Skin epidermis (tissue), 12 donors: ENCODE data around the gene ACVR1.

ENCODE experiments used
- H3K27ac ChIP-seq, 21 experiments: fragments of 200-600 bp; sonication (generic) in 11 of 21; one replicate each; pipeline ENCODE4 v1.5.0; 2020; ENCODE audit warnings: mild to moderate bottlenecking in 3 of 21, inconsistent platforms in 2 of 21, moderate library complexity in 2 of 21
- H3K4me3 ChIP-seq, 7 experiments: fragments of 200-600 bp; sonication (generic) in 2 of 7; one replicate each; pipeline ENCODE4 v1.5.0; 2020; ENCODE audit warnings: inconsistent platforms in 2 of 7, mild to moderate bottlenecking in 2 of 7, moderate library complexity in 1 of 7

ACVR1 gene

DNA sequence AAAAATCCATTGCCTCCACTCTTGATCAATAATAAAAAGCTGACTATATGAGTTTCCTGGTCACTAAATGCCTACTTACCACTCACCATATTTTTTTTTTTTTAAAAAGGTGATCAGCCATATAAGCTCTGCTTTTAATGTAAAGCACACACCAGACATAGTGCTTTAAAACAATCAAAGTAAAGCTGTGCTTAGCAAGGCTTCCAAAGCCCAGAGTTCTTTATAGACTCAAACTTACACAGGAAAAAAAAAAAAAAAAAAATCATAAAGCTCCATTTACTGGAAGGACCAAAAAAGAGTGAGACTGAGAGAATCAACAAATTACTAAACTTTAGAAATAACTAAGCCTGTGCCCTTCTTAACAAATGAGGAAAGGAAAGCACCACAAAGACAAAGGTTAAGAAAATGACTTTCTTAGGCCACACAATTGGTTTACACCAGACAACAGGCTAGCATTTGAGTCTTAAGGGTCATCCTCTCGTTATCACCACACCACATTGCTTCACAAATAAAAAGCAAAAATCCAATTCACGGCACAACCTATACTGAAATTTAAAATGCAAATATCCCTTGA lies 11.2 kb downstream of the ACVR1 start:
- Histone ChIP-seq H3K4me3 (no peak overlapping the region), H3K27ac (no peak overlapping the region)

DNA sequence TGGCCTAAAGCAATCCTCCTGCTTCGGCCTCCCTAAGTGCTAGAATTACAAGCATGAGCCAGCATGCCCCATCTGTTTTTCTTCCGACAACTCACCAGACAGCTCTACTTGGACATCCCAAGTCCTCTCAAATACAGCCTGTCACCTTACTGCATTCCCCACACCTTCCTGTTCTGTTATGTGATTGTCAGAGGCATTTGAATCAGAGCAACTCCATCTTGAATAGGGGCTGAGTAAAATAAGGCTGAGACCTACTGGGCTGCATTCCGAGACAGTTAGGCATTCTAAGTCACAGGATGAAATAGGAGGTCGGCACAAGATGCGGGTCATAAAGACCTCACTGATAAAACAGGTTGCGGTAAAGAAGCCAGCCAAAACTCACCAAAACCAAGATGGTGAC lies 17.3 kb downstream of the ACVR1 start:
- no peak overlapping the region for H3K27ac ChIP-seq

DNA sequence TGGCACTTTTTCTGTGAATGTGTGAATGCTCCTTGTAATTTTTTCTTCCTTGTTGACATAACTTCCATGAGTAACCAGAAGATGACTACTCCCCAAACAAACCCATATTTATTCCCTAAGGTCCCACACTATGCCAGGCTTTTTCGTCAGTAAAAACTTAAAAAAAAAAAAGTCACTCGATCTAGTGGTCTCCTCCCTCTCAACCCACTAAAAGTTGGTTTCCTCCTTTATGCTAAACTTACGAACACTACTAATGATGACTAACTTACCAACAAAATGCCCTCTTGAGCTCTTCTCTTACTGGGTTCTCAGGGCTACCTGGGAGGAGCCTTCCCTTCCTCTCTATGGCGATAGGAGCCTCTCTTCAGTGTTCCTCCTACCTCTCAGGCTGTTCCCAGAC lies 18.2 kb downstream of the ACVR1 start:
- peak overlapping the region in 1 of 21 experiments; percentile 21 for H3K27ac ChIP-seq
- no peak overlapping the region for H3K4me3 ChIP-seq

More for the DNA sequence above, 17.3 kb downstream of the ACVR1 start:
- H3K4me3 ChIP-seq: no peak overlapping the region

DNA sequence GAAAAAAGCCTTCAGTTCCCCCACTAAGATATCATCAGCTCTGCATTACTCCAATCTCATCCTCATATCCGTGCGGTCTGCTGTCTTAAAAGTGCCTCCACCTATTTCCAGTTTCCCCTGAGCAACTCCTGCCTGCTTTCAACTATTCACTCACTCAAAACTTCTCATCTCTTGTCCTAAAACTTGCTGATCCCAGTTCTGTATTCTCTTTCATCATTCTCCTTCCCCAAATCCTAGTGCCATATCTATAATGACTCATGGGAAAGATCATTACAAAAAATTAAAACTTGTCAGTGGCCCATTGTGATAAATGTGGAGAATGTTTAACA lies 20.0 kb downstream of the ACVR1 start:
- H3K27ac ChIP-seq: peak overlapping the region in 3 of 21 experiments; percentile 23 to 54 (median 37)
- H3K4me3 ChIP-seq: no peak overlapping the region

DNA sequence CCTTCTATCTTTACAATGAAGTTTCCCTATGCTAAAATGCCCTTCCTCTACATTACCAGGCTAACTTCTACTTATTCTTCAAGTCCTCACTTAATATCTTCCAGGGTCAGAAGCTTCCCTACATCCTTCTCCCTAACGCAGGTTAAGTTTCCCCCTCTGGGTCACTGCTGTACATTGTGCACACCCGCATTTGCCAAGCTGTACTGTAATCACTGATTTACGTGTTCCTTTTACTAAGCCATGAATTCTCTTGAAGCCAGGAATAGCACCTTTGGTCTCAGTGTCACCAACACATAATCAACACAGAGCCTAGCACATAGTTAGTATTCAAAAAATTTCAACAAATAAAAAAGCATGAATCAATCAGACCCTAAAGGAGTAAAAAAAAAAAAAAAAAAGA lies 22.3 kb downstream of the ACVR1 start:
- H3K4me3 ChIP-seq: no peak overlapping the region
- H3K27ac ChIP-seq: no peak overlapping the region

DNA sequence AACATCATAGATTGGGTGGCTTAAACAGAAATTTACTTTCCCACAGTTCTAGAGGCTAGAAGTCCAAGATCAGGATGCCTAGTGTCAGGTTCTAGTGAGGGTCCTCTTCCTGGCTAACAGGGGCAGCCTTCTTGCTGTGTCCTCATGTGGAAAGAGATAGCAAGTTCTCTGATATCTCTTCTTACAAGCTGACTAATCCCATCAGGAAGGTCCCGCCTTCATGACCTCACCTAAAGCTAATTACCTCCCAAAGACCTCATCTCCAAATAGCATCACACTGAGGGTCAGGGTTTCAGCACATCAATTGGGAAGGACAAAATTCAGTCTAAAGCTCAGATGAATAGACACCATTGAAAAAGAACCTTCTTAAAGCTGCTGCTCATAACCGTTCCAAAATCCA lies 22.9 kb downstream of the ACVR1 start:
- H3K27ac ChIP-seq: no peak overlapping the region
- no peak overlapping the region for H3K4me3 ChIP-seq

DNA sequence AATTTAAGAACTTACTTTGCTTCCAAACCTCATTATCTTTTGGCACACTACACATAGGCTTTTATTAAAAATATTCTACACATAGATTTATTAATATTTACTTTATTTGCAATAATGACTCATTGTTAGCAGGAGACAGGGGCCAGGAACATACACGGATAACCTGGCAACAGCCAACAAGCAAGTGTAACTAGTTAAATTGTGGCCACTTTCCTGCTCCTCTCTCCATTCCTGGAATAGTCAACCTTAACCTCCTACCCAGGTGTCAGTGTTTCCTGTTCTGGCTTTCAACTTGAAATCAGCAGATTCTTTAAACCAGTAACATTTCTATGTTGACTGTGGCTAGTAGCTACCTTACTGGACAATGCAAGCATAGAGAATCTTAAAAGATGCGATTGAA lies 26.5 kb downstream of the ACVR1 start:
- H3K4me3 ChIP-seq: no peak overlapping the region
- H3K27ac ChIP-seq: no peak overlapping the region

DNA sequence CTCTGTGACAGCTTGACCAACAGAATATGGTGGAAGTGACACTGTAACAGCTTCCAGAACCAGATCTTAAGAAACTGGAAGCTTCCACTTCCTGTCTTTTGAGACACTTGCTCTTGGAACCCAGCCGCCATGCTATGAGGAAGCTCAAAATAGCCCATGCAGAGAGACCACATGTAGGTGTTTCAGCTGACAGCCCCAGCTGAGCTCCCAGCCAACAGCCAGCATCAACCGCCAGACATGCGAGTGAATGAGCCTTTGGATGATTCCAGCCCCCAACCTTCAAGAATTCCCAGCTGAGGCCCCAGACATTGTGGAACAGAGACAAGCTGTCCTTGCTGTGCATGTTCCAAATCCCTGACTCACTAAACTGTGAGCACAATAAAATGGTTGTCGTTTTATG lies 27.9 kb downstream of the ACVR1 start:
- no peak overlapping the region for H3K27ac ChIP-seq

DNA sequence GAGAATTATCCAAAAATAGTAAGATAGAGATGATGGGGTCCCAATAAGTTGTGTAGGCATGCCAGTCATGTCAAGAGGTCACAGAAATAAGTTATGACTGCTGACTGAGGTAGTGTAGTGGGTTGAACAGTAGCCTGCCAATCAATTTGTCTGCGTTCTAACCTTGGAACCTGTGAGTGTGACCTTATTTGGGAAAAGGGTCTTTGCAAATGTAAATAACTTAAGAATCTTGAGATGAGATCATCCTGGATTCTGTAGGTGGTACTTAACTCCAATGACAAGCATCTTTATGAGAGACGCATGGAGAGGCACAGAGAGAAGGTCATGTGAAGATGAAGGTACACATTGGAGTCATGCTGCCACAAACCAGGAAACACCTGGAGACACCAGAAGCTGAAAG lies 31.0 kb downstream of the ACVR1 start:
- Histone ChIP-seq H3K4me3 (no peak overlapping the region), H3K27ac (no peak overlapping the region)

More for the DNA sequence above, 27.9 kb downstream of the ACVR1 start:
- H3K4me3 ChIP-seq: no peak overlapping the region

DNA sequence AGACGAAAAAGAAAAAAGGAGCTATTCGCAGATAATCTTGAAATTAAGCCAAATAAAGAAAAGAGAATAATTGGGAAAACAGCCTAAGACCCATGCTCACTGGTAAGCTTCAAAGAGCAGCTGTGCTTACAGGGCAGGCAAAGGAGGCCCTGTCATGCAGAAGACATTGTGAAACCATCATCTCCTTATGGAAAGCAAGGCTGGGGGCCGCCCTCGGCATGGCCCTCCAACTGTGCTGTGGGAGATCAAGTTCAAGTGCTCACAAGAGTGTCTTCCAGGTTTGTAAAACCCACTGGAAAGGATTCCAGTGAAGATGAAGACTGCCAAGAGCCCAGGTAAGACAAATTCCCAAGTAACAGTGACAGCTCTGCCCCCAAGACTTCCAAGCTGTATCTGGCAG lies 32.2 kb downstream of the ACVR1 start:
- no peak overlapping the region for H3K4me3 ChIP-seq
- no peak overlapping the region for H3K27ac ChIP-seq

DNA sequence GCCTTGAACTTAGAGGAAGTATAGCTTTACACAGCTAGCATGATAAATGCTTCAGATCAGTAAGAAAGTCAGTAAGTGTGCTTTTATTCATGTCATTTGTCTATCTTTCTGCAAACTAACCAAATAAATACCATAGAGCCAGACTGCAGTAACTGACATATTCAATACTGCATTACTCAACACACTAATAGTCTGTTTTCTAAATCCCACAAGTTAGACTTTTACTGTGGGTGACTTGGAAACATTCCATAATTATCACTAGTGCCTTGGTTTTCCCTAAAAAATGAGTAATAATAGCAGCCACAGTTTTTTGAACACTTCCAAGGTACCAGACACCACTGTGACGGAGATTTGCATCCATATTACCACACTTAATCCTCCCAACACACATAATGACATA lies 33.0 kb downstream of the ACVR1 start:
- Histone ChIP-seq H3K27ac (no peak overlapping the region), H3K4me3 (no peak overlapping the region)

DNA sequence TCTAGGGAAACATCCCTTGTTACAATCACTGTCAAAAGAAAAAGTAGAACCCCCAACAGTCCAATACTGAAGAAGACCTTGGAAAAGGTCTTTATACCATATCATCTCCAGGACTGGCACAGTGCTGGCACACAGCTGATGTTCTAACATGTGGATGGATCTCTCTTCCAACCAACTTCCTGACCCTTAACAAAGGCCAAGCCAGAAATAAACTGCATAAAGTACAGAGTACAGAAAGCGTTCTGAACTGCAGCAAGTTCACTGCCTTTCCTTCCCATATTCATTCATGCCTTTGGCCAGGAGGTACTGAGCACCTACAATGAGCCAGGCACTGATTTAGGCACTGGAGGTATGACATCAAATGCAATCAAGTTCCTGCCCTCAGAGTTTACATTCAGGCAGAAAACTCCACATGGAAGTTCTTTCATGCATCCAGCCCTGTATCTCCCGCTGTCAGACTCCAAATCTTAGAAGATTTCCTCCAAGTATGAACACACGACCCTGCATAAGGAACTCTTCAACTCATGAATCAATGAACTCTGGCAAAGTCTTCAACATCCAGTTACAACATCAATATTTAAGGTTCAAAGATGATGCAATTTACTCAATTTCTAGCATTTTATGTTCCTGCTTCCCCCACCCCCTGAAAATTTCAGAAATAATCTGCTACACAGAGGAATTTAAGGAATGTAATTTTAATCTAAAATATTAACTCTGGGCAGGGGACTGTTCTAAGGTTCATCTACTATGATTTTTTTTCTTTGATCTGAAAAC lies 33.8 kb downstream of the ACVR1 start:
- H3K4me3 ChIP-seq: no peak overlapping the region
- no peak overlapping the region for H3K27ac ChIP-seq

DNA sequence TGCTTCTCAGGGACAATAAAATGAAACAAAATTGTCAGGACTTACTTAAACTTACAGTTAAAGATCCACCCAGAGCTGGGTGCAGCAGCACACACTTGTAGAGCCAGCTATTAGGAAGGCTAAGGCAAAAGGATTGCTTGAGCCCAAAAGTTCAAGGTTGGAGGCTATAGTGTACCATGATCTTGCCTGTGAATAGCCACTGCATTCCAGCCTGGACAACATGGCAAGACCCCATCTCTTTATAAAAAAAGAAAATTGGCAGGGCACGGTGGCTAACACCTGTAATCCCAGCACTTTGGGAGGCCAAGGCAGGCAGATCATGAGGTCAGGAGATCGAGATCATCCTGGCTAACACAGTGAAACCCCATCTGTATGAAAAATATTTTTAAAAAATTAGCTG lies 34.6 kb downstream of the ACVR1 start:
- H3K4me3 ChIP-seq: no peak overlapping the region
- H3K27ac ChIP-seq: no peak overlapping the region

DNA sequence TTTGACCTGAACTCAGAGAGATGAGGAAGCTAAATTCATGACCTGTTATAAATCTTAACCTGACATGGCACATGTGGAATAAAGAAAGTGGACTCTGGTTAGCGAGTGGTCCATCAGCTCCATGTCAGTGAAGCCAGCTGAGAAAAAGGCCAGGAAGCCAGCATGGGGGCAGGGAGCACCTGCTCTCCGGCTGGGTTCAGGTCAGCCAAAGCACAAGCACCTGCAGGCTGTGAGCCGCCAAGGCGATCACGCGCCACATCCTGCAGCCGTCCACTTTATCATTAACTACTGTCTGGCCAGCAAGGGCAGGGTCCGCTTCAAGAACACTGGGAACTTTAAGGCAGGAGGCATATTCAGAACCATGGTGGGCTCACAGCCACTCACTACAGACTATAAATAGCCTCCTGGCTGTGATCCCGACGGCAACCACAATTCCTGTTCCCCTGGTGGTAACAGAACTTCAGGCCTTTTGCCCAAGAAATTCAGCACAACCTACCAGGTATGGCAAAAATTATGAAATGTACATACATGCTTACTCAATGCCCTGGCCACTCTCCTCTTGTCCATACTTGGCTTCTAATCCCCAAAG lies 35.5 kb downstream of the ACVR1 start:
- Histone ChIP-seq H3K27ac (no peak overlapping the region), H3K4me3 (no peak overlapping the region)

DNA sequence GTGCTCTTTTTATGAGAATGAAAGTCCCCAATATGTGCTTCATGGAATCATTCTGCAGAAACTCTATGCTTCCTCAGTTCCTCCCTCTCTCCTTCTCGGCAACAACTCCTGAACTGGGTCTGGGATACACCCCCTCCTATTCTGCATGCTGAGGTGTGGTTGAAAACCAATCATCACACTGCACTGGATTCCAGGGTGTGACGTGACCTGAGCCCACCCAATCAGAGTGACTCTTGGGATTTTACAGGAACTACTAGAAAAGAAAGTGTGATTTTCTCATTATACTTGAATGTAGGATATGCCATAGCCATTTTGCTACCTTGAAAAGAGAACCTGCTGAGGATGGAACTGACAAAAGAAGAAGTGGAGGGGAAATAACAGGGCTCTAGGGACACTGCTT lies 36.3 kb downstream of the ACVR1 start:
- Histone ChIP-seq H3K4me3 (no peak overlapping the region), H3K27ac (peak overlapping the region in 1 of 21 experiments; percentile 7)

DNA sequence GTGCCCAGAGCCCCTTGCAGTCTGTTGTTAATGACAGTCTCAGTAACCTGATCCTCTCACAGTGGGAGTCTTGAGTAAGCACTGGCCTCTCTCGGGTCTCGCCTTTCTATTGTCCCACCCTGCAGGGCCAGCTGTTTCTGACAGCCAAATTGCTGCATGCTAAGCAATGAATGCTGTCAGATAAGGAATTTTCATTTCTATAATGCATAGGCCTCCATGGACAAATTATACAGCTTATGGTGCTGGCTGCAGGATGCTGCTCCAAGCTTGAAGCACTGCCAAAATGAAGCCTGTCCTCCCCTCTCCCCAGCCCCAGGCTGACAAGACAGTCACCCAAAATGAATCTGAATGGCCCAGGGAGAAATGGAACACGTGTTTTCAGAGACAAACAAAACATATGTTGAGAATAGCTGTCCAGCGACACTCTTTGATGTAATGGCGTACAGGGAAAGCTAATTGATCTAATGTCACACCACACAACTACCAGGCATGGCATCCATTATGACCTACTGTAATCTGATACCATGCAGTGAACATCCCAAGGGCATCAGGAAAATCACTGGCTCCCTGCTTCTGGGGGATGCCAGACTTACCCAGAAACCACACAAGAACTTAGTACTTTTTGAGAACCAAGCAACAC lies 36.8 kb downstream of the ACVR1 start:
- peak overlapping the region in 14 of 21 experiments; percentile 0 to 79 (median 54) for H3K27ac ChIP-seq
- H3K4me3 ChIP-seq: no peak overlapping the region

DNA sequence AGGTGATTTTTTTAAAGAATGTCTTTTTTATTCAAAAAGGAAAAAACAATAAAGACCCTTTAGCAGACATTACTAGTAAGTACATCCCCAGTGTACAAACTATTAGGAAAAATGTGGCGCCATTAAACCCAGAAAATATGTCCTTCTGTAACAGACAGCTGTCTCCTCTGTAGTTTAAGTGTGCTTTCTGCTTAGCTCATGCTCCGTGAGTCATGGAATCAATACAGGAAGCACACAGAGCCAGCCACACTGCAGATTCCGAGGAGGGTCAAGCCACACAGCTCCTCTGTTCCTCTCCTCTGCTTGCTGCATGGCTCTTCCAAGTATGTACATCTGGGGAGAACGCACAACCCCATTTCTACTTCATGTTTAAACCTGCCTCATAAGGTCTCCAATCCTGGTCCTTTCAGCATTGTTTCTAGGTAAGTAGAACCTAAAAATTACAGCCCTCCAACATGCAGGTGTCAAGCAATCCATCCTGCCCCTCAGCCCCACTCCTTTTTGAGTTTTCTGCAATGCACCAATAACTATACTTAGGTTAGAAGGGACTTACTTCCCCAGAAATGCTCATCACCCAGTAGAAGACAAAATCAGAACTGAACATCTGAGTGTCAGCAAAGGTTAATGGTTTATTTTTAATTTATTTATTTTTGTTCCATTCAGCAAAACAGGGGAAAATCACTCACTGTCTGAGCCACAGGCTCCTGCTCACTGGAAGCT lies 37.5 kb downstream of the ACVR1 start:
- peak overlapping the region in 2 of 7 experiments; percentile 4 to 16 for H3K4me3 ChIP-seq
- peak overlapping the region in 19 of 21 experiments; percentile 0 to 79 (median 69) for H3K27ac ChIP-seq

DNA sequence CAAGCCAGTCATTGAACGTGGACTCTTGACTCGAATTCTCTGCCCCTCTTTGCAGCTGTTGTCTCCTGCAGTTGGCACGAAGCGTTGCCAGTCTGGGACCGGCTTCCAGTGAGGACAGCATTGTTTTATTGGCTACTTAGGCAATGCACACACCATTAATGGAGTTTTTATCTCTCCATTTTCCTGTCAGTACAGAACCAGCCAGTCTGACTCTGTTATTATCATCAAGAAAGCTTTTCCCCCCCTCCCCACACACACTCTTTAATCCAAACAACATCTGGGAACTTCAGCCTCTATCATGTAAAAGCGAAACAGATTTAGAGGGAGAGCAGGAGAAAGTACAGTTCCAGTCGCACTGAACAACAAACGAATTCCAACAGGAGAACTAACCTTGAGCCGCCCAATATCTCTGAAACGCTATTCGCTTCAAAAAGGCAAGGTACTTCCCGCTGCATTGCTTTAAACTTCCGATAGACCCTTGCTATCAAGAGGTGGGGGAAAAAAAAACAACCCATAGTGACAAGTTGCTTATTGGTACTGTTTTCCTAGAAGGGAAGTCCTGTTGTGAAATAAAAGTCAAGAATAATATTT lies 38.2 kb downstream of the ACVR1 start:
- H3K27ac ChIP-seq: peak overlapping the region in 19 of 21 experiments; percentile 23 to 79 (median 69)
- peak overlapping the region in 2 of 7 experiments; percentile 4 to 16 for H3K4me3 ChIP-seq

DNA sequence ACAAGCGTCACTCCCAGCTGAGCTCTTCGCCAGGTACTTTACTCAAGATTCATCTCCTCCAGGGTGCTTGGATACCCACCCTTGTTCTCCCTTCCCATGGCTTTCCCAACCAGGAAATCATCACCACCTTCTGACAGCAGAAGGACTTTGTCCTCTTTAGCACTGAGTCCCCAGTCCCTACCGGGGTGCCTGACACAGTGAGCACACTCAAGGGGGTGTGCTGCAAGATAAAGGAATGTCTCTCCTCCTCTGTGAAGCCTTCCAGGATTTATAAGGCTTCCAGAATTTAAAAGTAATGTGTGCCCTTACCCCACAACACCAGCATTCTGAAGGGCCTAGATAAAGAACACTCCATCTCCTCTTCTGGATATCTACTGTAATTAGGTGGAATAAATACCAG lies 39.6 kb downstream of the ACVR1 start:
- peak overlapping the region in 2 of 21 experiments; percentile 4 to 74 for H3K27ac ChIP-seq
- no peak overlapping the region for H3K4me3 ChIP-seq

DNA sequence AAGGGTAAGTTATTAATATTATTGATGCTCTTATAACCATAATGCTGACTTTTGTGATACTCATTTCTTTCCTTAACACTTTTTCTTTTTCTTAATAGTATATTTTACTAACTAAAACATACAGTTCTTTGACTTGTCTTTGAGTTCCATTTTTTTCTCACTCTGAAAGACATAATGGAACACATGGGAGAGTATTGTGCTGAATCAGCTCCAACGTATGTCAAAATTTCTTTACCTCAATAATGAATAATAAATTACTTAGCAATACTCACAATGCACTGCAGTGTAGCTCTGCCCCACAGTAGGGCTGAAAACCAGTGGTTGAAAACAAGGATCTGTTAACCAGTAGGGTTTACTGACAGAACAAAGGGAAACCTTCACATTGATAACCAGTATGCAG lies 40.7 kb downstream of the ACVR1 start:
- H3K27ac ChIP-seq: no peak overlapping the region
- no peak overlapping the region for H3K4me3 ChIP-seq
